WERI-Rb-1 (cell line): ENCODE data around the gene GAGE12J.
"Not testable (repeated sequence)": the region's sequence is repeated elsewhere in the genome, so short reads cannot be mapped to it uniquely, and the experiment has no call there.

Experiments used
- DNase-seq: peaks from one replicate; pipeline ENCODE4 v3.0.0-alpha.2; 2020
- H3K27ac ChIP-seq: fragments of 250-450 bp; sonication (Bioruptor Pico); 2 replicates; pipeline ENCODE4 v1.5.1; 2020; ENCODE audit warnings: mild to moderate bottlenecking, moderate library complexity
- H3K27me3 ChIP-seq: fragments of 250-450 bp; sonication (Bioruptor Pico); 2 replicates; pipeline ENCODE4 v1.5.1; 2021; ENCODE audit warnings: mild to moderate bottlenecking, low read depth, moderate library complexity; ENCODE audit not compliant: insufficient read depth, severe bottlenecking
- H3K36me3 ChIP-seq: fragments of 250-450 bp; sonication (Bioruptor Pico); 2 replicates; pipeline ENCODE4 v1.5.1; 2020; ENCODE audit warnings: mild to moderate bottlenecking, moderate library complexity
- H3K4me3 ChIP-seq: 2 replicates; pipeline ENCODE4 v1.5.1; 2011; ENCODE audit warnings: low read depth, mild to moderate bottlenecking, control low read depth, low read length
- H3K9me3 ChIP-seq: fragments of 250-450 bp; sonication (Bioruptor Pico); 2 replicates; pipeline ENCODE4 v1.5.1; 2021; ENCODE audit warnings: mild to moderate bottlenecking, moderate library complexity; ENCODE audit not compliant: severe bottlenecking
- TF ChIP-seq, protein P1 (sequence below): IDR thresholded peaks from 2 replicates; pipeline ENCODE4 v1.5.1; 2011; ENCODE audit warnings: low read depth, mild to moderate bottlenecking, control low read depth, inconsistent platforms, low read length

The GAGE12J gene

DNA sequence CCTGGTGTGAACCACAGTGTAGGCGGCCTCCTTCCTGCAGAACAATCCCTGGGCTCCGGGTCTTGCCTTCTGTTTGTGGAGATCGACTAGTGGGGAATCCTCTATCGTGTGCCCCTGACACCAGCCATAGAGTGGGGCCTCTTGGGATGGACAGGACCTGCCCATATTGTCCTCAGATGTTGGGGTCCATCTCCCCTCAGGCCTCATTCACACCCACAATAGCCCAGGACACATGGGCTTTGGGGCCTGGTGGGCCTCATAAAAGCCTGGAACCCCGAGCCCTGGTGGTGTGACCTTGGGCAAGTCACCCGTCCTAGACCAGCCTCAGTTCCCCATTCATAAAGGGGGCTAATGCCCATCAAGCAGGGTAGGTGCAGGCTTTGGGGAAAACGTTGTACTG lies 31.6 kb upstream of the GAGE12J start:
- H3K27me3 ChIP-seq, result peaks cover 26% of the 10 kb centered on the region
- no peak overlapping the region for H3K4me3 ChIP-seq
- TF ChIP-seq, protein P1, sequence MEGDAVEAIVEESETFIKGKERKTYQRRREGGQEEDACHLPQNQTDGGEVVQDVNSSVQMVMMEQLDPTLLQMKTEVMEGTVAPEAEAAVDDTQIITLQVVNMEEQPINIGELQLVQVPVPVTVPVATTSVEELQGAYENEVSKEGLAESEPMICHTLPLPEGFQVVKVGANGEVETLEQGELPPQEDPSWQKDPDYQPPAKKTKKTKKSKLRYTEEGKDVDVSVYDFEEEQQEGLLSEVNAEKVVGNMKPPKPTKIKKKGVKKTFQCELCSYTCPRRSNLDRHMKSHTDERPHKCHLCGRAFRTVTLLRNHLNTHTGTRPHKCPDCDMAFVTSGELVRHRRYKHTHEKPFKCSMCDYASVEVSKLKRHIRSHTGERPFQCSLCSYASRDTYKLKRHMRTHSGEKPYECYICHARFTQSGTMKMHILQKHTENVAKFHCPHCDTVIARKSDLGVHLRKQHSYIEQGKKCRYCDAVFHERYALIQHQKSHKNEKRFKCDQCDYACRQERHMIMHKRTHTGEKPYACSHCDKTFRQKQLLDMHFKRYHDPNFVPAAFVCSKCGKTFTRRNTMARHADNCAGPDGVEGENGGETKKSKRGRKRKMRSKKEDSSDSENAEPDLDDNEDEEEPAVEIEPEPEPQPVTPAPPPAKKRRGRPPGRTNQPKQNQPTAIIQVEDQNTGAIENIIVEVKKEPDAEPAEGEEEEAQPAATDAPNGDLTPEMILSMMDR, result no peak

DNA sequence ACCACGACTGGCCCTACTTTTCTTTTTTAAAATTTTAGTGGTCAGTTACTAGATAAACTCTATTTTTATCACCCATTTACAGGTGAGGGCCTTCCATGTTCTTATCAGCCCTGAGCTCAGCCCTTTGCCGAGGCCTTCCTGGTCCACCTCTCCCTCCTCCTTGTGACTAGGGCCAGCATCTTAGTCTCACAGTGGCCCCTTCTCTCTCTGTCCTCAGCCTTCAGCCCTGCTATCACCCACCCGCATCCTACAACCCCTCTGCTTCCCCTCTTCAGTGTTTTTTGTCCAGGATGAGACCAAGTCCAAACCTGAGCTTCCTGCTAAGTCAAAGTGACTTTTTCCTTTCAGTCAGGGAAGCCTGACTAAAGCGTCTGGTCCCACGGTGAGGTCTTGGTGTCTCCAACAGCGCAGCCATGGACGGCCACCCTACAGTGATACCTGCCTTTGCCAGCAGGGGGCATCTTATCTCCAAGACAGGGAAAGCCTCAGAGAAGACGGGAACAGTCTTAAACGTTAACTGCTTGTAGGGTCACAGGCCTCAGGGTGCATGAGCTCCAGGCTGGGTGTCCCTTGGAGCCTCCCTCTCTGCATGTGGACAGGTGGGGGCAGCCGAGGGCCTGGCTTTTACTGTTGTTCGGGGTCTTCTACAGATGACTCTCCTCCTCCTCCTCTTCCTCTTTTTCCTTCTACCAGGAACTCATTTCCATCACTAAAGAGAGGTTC lies 30.1 kb upstream of the GAGE12J start:
- H3K36me3 ChIP-seq, result no peaks in the 10 kb centered on the region
- peak; percentile 66 for DNase-seq
- no peak overlapping the region for H3K27ac ChIP-seq
- H3K27me3 ChIP-seq, result peaks cover 30% of the 10 kb centered on the region
- H3K9me3 ChIP-seq, result no peaks in the 10 kb centered on the region
- no peak overlapping the region for H3K4me3 ChIP-seq
- TF ChIP-seq, protein P1, result peak; percentile 83

More for the DNA sequence above, 31.6 kb upstream of the GAGE12J start:
- Histone ChIP-seq H3K36me3 (no peaks in the 10 kb centered on the region), H3K27ac (no peak overlapping the region), H3K9me3 (no peaks in the 10 kb centered on the region)
- DNase-seq, result no peak

DNA sequence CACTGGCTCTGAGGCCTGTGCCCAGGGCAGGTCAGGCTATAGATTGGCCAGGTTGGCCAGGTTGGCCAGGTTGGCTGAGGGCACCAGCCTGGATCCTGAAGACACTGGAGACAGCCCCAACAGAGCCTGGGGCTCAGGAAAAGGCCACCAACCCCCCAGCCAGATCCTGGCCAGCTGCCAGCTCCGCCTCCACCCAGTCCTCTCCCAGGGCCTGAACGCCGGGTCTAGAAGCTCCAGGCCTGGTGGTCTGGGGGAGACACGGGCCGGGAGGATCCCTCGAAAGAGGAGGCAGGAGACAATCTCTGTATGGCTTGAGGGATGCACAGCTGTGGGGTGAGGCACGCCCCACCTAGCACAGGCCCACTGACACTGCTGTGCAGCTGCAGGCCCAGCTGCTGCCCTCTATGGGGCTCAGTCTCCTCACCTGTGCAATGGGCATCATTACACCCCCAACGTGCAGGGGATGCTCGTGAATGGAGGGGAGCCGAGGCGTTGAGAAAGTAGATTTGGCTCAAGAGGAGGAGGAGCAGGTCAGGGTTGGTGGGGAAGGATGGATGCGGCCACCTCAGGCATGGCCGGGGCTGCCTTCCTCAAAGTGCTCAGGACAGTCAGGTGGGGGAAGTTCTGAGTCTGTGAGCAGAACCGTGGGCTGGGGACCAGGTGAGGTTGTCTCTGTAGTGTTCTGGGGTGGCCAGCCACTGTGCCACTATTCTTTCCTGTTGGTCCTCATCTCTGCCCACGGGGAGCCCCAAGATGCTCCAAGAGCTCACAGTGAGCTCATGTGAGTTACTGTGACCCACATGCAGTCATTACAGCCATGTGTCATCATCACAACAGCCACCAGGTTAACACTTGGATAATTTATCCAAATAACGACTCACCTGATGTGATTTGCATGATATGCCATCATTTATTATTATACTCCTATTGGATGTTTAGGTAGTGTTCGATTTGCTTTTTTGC lies 29.2 kb upstream of the GAGE12J start:
- no peak for DNase-seq
- Histone ChIP-seq H3K4me3 (no peak overlapping the region), H3K27me3 (peaks cover 30% of the 10 kb centered on the region), H3K27ac (no peak overlapping the region), H3K36me3 (no peaks in the 10 kb centered on the region), H3K9me3 (no peaks in the 10 kb centered on the region)
- TF ChIP-seq, protein P1, result no peak

DNA sequence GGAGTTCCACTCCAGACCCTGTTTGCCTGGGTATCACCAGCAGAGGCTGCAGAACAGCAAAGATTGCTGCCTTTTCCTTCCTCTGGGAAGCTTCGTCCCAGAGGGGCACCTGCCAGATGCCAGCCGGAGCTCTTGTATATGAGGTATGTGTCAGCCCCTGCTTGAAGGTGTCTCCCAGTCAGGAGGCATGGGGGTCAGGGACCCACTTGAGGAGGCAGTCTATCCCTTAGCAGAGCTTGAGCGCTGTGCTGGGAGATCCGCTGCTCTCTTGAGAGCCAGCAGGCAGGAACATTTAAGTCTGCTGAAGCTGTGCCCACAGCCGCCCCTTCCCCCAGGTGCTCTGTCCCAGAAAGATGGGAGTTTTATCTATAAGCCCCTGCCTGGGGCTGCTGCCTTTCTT lies 22.5 kb upstream of the GAGE12J start:
- not testable (repeated sequence) for H3K4me3 ChIP-seq, H3K27ac ChIP-seq, H3K36me3 ChIP-seq, DNase-seq, H3K9me3 ChIP-seq
- peaks cover 52% of the 10 kb centered on the region for H3K27me3 ChIP-seq

DNA sequence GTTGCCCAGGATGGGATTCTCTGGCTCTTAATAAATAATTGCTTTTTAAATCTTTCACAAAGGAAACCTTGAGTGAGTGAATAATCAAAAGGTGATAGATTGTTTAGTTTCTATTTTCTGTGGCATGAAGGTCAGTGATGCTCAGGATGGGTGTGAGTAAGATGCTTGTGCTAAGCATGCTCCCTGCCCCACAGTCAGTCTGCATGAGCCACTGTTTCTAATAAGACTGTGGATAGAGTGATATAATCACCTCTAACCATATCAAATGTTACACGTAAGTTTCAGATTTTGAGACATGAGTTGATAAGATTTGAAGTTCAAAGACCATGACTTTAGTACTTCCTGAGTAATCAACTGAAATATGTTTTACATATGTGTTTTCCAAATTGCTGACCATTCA lies 21.1 kb upstream of the GAGE12J start:
- Histone ChIP-seq H3K27me3 (peaks cover 51% of the 10 kb centered on the region), H3K4me3 (no peak overlapping the region), H3K36me3 (no peaks in the 10 kb centered on the region), H3K27ac (no peak overlapping the region), H3K9me3 (no peaks in the 10 kb centered on the region)
- DNase-seq, result no peak
- TF ChIP-seq, protein P1, result no peak

DNA sequence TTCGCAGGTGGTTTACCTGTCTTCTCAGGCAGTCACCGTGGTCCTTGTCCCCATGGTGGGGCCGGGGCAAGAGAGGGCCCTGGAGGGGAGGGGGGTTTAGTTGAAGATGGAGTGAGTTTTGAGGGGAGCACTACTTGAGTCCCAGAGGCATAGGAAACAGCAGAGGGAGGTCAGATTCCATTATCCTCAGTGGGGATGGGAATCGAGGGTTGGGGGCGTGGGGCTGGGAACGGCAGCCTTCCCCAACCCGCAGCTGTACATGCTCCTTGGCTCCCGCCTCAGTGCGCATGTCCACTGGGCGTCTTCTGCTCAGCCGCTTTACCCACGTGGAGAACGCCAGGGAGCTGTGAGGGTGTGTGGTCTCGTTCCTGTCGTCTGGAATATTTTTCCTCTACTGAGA lies 18.5 kb upstream of the GAGE12J start, which contains the start of gene GAGE10:
Gene GAGE10, plus strand, starts transcription at position 301 of the 400 bp plus-strand sequence. CDS start 1,214 bp downstream, outside the sequence.
- TF ChIP-seq, protein P1, result no peak
- H3K27me3 ChIP-seq, result peaks cover 62% of the 10 kb centered on the region
- no peak within 1 kb of the TSS for H3K27ac ChIP-seq
- H3K4me3 ChIP-seq, result no peak within 1 kb of the TSS
- H3K9me3 ChIP-seq, result no peaks in the 10 kb centered on the region
- no peaks in the 10 kb centered on the region for H3K36me3 ChIP-seq
- no peak for DNase-seq

DNA sequence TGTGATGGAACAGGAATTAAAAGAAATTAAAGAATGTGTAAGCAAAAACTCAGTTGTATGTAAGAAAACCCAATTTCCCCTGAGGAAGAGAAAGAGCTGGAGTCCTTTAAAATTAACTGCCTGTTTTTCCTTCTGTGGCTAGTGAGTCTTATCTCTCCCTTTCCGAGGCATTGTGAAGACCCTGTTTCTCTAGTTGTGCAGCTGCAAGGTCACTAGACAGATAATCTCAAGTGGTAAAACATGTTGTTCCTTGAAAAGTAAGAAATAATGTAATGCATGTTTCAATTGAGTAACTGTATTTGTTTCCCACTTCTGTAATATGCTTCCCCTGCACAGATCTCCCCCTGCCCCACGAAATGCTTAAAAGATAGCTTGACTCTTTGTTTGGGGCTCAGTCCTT lies 14.1 kb upstream of the GAGE12J start:
- not testable (repeated sequence) for H3K27ac ChIP-seq, H3K4me3 ChIP-seq, H3K36me3 ChIP-seq, H3K9me3 ChIP-seq, DNase-seq
- peaks cover 74% of the 10 kb centered on the region for H3K27me3 ChIP-seq
